HCT116 (cell line): ENCODE data around the gene CASZ1.

Source experiments
- ATF3 ChIP-seq: IDR thresholded peaks from 2 replicates; pipeline ENCODE4 v1.6.1; 2012
- ELF1 ChIP-seq: IDR thresholded peaks from 2 replicates; pipeline ENCODE4 v1.6.1; 2012; ENCODE audit warnings: low read depth, borderline replicate concordance
- EZH2phosphoT487 ChIP-seq: fragments of 200-600 bp; IDR thresholded peaks from 2 replicates; pipeline ENCODE4 v1.6.1; 2018; ENCODE audit warnings: antibody characterized with exemption, borderline replicate concordance
- MAX ChIP-seq: IDR thresholded peaks from 2 replicates; pipeline ENCODE4 v1.6.1; 2012
- POLR2A ChIP-seq: IDR thresholded peaks from 2 replicates; pipeline ENCODE4 v1.7.0; 2011; ENCODE audit warnings: borderline replicate concordance; ENCODE audit not compliant: insufficient read depth, insufficient read length; ENCODE audit errors: extremely low read depth
- RAD21 ChIP-seq: IDR thresholded peaks from 2 replicates; pipeline ENCODE4 v1.6.1; 2012; ENCODE audit warnings: low read depth, mild to moderate bottlenecking
- REST ChIP-seq: IDR thresholded peaks from 2 replicates; pipeline ENCODE4 v1.6.1; 2012; ENCODE audit warnings: low read depth
- SP1 ChIP-seq: IDR thresholded peaks from 2 replicates; pipeline ENCODE4 v1.6.1; 2012; ENCODE audit warnings: low read depth
- TCF7L2 ChIP-seq: IDR thresholded peaks from 2 replicates; pipeline ENCODE4 v1.7.0; 2011; ENCODE audit warnings: borderline replicate concordance, inconsistent platforms; ENCODE audit not compliant: insufficient read depth, insufficient read length; ENCODE audit errors: extremely low read depth
- ZFX ChIP-seq: fragments of 450-650 bp; IDR thresholded peaks from 2 replicates; pipeline ENCODE4 v1.6.1; 2017
- ZNF274 ChIP-seq: fragments of 200-500 bp; sonication (Bioruptor generic); IDR thresholded peaks from 2 replicates; pipeline ENCODE4 v1.6.1; 2014; ENCODE audit warnings: mild to moderate bottlenecking, low read depth, low read length, inconsistent platforms
- TF ChIP-seq, protein P1 (sequence below), 3 experiments: fragments of 200-600 bp in 1 of 3; sonication (generic) in 1 of 3; IDR thresholded peaks in 2 of 3; conservative IDR thresholded peaks in 1 of 3; 2 replicates each; pipeline ENCODE4 v1.5.1; 2012 to 2017; ENCODE audit warnings: low read depth in 2 of 3, low read length in 2 of 3, antibody characterized with exemption in 1 of 3, borderline replicate concordance in 1 of 3, control low read depth in 1 of 3, mild to moderate bottlenecking in 1 of 3, mixed read lengths in 1 of 3, mixed run types in 1 of 3, moderate library complexity in 1 of 3; ENCODE audit not compliant: insufficient read depth in 1 of 3
- TF ChIP-seq, protein P2 (sequence below): IDR thresholded peaks from 2 replicates; pipeline ENCODE4 v1.6.1; 2011; ENCODE audit warnings: mild to moderate bottlenecking, low read length, moderate library complexity; ENCODE audit not compliant: insufficient replicate concordance; ENCODE audit errors: extremely low read depth

- no peak for TF ChIP-seq MAX
- TF ChIP-seq TCF7L2, result no peak
- TF ChIP-seq REST, result no peak
- no peak for TF ChIP-seq RAD21
- TF ChIP-seq EZH2phosphoT487, result no peak
- TF ChIP-seq, protein P1, sequence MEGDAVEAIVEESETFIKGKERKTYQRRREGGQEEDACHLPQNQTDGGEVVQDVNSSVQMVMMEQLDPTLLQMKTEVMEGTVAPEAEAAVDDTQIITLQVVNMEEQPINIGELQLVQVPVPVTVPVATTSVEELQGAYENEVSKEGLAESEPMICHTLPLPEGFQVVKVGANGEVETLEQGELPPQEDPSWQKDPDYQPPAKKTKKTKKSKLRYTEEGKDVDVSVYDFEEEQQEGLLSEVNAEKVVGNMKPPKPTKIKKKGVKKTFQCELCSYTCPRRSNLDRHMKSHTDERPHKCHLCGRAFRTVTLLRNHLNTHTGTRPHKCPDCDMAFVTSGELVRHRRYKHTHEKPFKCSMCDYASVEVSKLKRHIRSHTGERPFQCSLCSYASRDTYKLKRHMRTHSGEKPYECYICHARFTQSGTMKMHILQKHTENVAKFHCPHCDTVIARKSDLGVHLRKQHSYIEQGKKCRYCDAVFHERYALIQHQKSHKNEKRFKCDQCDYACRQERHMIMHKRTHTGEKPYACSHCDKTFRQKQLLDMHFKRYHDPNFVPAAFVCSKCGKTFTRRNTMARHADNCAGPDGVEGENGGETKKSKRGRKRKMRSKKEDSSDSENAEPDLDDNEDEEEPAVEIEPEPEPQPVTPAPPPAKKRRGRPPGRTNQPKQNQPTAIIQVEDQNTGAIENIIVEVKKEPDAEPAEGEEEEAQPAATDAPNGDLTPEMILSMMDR (IDR thresholded peaks at IDR 0.05 in 2 of 3, conservative IDR thresholded peaks at IDR 0.05 in 1 of 3; ENCODE audit: borderline replicate concordance in 1 of 3, insufficient read depth in 1 of 3, low read depth in 2 of 3, low read length in 2 of 3), result no peak
- no peak for TF ChIP-seq ATF3
- no peak for TF ChIP-seq SP1
- TF ChIP-seq, protein P2, sequence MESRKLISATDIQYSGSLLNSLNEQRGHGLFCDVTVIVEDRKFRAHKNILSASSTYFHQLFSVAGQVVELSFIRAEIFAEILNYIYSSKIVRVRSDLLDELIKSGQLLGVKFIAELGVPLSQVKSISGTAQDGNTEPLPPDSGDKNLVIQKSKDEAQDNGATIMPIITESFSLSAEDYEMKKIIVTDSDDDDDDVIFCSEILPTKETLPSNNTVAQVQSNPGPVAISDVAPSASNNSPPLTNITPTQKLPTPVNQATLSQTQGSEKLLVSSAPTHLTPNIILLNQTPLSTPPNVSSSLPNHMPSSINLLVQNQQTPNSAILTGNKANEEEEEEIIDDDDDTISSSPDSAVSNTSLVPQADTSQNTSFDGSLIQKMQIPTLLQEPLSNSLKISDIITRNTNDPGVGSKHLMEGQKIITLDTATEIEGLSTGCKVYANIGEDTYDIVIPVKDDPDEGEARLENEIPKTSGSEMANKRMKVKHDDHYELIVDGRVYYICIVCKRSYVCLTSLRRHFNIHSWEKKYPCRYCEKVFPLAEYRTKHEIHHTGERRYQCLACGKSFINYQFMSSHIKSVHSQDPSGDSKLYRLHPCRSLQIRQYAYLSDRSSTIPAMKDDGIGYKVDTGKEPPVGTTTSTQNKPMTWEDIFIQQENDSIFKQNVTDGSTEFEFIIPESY, result no peak
- no peak for TF ChIP-seq ZFX
- TF ChIP-seq POLR2A, result no peak
- no peak for TF ChIP-seq ELF1
- TF ChIP-seq ZNF274, result no peak
Measured at GRCh38 chr1:10677491-10678391, 118.7 kb downstream of the CASZ1 start.
